WTC11 (cell line): Measurements from ENCODE around the gene CIRBP.
"Not testable (repeated sequence)": the region's sequence is repeated elsewhere in the genome, so short reads cannot be mapped to it uniquely, and the experiment has no call there.

Experiments
- ATF3 ChIP-seq: sonication (generic); formaldehyde crosslinking; conservative IDR thresholded peaks from 2 replicates; pipeline ENCODE4 v1.8.1; 2022; ENCODE audit warnings: mild to moderate bottlenecking, missing genetic modification reagents
- IRF2 ChIP-seq: sonication (generic); formaldehyde crosslinking; IDR thresholded peaks from 2 replicates; pipeline ENCODE4 v1.8.0; 2022; ENCODE audit warnings: low read depth, missing genetic modification reagents, borderline replicate concordance
- TF ChIP-seq, protein P1 (sequence below): sonication (generic); formaldehyde crosslinking; IDR thresholded peaks from 2 replicates; pipeline ENCODE4 v1.8.0; 2022; ENCODE audit warnings: mild to moderate bottlenecking, missing genetic modification reagents
- TF ChIP-seq, protein P2 (sequence below): fragments of 200-600 bp; IDR thresholded peaks from 2 replicates; pipeline ENCODE4 v1.8.0; 2022; ENCODE audit warnings: antibody characterized with exemption
- TF ChIP-seq, protein P3 (sequence below): sonication (generic); formaldehyde crosslinking; IDR thresholded peaks from 2 replicates; pipeline ENCODE4 v1.8.0; 2022; ENCODE audit warnings: mild to moderate bottlenecking, missing genetic modification reagents

DNA sequence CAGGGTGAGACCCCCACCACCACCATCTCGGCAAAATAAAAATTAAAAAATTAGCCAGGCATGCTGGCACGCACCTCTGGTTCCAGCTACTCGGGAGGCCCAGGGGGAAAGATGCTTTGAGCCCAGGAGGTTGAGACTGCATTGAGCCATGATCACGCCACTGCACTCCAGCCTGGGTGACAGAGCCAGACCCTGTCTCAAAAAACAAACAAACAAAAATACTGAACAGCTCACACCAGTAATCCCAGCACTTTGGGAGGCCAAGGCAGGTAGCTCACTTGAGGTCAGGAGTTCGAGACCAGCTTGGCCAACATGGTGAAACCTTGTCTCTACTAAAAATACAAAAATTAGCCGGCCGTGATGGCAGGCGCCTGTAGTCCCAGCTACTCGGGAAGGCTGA, 36.2 kb downstream of the CIRBP start:
- not testable (repeated sequence) for TF ChIP-seq IRF2, ATF3 (CRISPR knock-in tag)
- TF ChIP-seq, protein P1, sequence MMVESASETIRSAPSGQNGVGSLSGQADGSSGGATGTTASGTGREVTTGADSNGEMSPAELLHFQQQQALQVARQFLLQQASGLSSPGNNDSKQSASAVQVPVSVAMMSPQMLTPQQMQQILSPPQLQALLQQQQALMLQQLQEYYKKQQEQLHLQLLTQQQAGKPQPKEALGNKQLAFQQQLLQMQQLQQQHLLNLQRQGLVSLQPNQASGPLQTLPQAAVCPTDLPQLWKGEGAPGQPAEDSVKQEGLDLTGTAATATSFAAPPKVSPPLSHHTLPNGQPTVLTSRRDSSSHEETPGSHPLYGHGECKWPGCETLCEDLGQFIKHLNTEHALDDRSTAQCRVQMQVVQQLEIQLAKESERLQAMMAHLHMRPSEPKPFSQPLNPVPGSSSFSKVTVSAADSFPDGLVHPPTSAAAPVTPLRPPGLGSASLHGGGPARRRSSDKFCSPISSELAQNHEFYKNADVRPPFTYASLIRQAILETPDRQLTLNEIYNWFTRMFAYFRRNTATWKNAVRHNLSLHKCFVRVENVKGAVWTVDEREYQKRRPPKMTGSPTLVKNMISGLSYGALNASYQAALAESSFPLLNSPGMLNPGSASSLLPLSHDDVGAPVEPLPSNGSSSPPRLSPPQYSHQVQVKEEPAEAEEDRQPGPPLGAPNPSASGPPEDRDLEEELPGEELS (CRISPR knock-in tag), result not testable (repeated sequence)
- TF ChIP-seq, protein P2, sequence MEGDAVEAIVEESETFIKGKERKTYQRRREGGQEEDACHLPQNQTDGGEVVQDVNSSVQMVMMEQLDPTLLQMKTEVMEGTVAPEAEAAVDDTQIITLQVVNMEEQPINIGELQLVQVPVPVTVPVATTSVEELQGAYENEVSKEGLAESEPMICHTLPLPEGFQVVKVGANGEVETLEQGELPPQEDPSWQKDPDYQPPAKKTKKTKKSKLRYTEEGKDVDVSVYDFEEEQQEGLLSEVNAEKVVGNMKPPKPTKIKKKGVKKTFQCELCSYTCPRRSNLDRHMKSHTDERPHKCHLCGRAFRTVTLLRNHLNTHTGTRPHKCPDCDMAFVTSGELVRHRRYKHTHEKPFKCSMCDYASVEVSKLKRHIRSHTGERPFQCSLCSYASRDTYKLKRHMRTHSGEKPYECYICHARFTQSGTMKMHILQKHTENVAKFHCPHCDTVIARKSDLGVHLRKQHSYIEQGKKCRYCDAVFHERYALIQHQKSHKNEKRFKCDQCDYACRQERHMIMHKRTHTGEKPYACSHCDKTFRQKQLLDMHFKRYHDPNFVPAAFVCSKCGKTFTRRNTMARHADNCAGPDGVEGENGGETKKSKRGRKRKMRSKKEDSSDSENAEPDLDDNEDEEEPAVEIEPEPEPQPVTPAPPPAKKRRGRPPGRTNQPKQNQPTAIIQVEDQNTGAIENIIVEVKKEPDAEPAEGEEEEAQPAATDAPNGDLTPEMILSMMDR, result not testable (repeated sequence)
- TF ChIP-seq, protein P3, sequence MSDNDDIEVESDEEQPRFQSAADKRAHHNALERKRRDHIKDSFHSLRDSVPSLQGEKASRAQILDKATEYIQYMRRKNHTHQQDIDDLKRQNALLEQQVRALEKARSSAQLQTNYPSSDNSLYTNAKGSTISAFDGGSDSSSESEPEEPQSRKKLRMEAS (CRISPR knock-in tag), result not testable (repeated sequence)
